WTC11 (cell line): Measurements from ENCODE around the gene TNP1.

Experiments
- EMX1 ChIP-seq: fragments of 250-450 bp; sonication (Bioruptor Pico); IDR thresholded peaks from 2 replicates; pipeline ENCODE4 v1.8.0; 2021; ENCODE audit warnings: mild to moderate bottlenecking
- GTF2I ChIP-seq: fragments of 250-450 bp; sonication (Bioruptor Pico); conservative IDR thresholded peaks from 2 replicates; pipeline ENCODE4 v1.4.0; 2021; ENCODE audit warnings: mild to moderate bottlenecking
- NFYB ChIP-seq: sonication (generic); formaldehyde crosslinking; conservative IDR thresholded peaks from 2 replicates; pipeline ENCODE4 v1.8.0; 2022; ENCODE audit warnings: low read depth, missing genetic modification reagents
- NR1H2 ChIP-seq: sonication (generic); formaldehyde crosslinking; IDR thresholded peaks from 2 replicates; pipeline ENCODE4 v1.9.0; 2021; ENCODE audit warnings: mild to moderate bottlenecking, moderate library complexity, missing genetic modification reagents
- TF ChIP-seq, protein P1 (sequence below): fragments of 200-600 bp; IDR thresholded peaks from 2 replicates; pipeline ENCODE4 v1.8.0; 2022; ENCODE audit warnings: antibody characterized with exemption

DNA sequence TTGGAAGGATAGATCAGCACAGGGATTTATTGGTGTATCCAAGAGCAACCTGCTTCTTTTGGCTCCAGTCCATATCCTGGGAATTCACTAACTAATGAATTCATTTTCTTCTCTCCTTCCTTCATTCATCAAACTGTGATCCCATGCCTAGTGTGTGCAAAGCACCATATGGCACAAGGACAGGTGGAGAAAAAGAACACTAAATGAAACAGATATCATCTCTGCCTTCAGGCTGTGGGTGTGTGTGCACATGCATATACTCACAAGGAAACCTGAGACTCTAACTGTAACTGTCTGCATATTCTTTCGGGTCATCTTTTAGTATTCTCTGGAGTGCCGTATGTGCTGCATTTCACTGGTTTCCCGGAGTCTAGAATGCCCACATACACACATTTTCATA is 20.2 kb downstream of the TNP1 start:
- TF ChIP-seq NR1H2 (CRISPR knock-in tag): no peak
- no peak for TF ChIP-seq GTF2I (CRISPR knock-in tag)
- TF ChIP-seq, protein P1, sequence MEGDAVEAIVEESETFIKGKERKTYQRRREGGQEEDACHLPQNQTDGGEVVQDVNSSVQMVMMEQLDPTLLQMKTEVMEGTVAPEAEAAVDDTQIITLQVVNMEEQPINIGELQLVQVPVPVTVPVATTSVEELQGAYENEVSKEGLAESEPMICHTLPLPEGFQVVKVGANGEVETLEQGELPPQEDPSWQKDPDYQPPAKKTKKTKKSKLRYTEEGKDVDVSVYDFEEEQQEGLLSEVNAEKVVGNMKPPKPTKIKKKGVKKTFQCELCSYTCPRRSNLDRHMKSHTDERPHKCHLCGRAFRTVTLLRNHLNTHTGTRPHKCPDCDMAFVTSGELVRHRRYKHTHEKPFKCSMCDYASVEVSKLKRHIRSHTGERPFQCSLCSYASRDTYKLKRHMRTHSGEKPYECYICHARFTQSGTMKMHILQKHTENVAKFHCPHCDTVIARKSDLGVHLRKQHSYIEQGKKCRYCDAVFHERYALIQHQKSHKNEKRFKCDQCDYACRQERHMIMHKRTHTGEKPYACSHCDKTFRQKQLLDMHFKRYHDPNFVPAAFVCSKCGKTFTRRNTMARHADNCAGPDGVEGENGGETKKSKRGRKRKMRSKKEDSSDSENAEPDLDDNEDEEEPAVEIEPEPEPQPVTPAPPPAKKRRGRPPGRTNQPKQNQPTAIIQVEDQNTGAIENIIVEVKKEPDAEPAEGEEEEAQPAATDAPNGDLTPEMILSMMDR: no peak
- TF ChIP-seq NFYB (CRISPR knock-in tag): no peak
- no peak for TF ChIP-seq EMX1
